Body of pancreas (tissue), 4 donors: ENCODE results near the gene C2.

Experiments used
- CTCF ChIP-seq, 7 experiments: fragments of 450-650 bp in 4 of 7; fragments of 200-600 bp in 3 of 7; sonication (generic) in 3 of 7; IDR thresholded peaks; one replicate each; pipeline ENCODE4 v1.5.1; 2016 to 2019; ENCODE audit warnings: antibody characterized with exemption in 7 of 7
- POLR2A ChIP-seq, 3 donors: fragments of 450-650 bp; IDR thresholded peaks; one replicate each; pipeline ENCODE4 v1.6.1; 2016; ENCODE audit warnings: antibody characterized with exemption in 3 of 3, mild to moderate bottlenecking in 2 of 3

- TF ChIP-seq POLR2A (IDR thresholded peaks at IDR 0.05) (no peak), CTCF (IDR thresholded peaks at IDR 0.05) (no peak)
Measured at GRCh38 chr6:31948306-31948705, 20.8 kb downstream of the C2 start.
